ENCODE measurements around the gene PHACTR1. TPM values are rescaled to one million over a fixed set of nuclear protein-coding genes. Genes with fewer than 3 reads are reported as not detected.

PHACTR1 gene
- total and polyA plus RNA-seq, 9 of the 15 experiments (the other 6 are each of a cell fraction or from before 2014, with no cell fraction given): 11.5 to 32.6 (median 22.0) TPM

DNA sequence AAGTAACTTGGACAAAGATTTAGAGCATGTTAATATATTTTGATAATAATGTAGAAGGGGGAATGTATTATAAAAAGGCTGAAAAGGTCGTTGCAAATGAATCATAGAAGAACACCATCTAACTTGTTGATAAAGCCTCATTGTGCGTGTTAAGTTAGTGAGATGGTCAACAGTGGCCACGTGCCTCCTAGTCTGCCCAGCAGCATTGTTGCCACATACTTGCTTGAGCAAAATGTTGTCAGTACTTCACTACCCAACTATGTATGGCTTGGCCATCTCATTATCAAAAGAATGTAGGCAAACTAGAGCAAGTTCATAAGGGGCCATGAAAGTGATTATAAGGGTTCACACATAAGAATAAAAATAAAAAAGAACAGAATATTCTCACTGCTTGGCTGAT, 84.6 kb downstream of the PHACTR1 start:
- H4K20me1 ChIP-seq (replicated peaks; ENCODE audit: control insufficient read depth, insufficient read depth, low read length): no peaks in the 10 kb centered on the region
- no TSS peak for BruUV-seq (replicated peaks)
- 2% methylated on average over 3 of the region's 3 CpGs for WGBS (ENCODE audit: insufficient coverage, low coverage, missing lambda C conversion rate)
- no peaks in the 10 kb centered on the region for H3K4me1 ChIP-seq (replicated peaks in 1 of 2; ENCODE audit: control insufficient read depth in 2 of 2, insufficient read depth in 2 of 2, low read length in 2 of 2)
- in situ Hi-C loops (cut with MboI): no loop called here
- CTCF ChIA-PET (ENCODE audit: low intra/inter-chr PET ratio): no interaction called here
- no peaks in the 10 kb centered on the region for H3K79me2 ChIP-seq (ENCODE audit: control insufficient read depth, insufficient read depth, low read length)
- DNase-seq (ENCODE audit: extremely low read depth in 1 of 4, low spot score in 3 of 4) (no peak), ATAC-seq (no peak), FAIRE-seq (no peak)
- POLR2A ChIA-PET: interaction anchor here (0.7 kb wide), 1 partner anchor 196 kb away, joined by 3 read pairs; no protein-coding TSS in a partner anchor
- no peaks in the 10 kb centered on the region for H3K36me3 ChIP-seq (ENCODE audit: control insufficient read depth, insufficient read depth, low read length)
- H3K4me2 ChIP-seq (ENCODE audit: insufficient read depth, low read length): no peak overlapping the region
- H3K4me3 ChIP-seq: no peak overlapping the region
- no peak overlapping the region for H2AFZ ChIP-seq (ENCODE audit: low read depth, low read length)
- no peaks in the 10 kb centered on the region for H3K9me1 ChIP-seq (ENCODE audit: control insufficient read depth, insufficient read depth, low read length)
- H3K27me3 ChIP-seq (ENCODE audit: control insufficient read depth in 2 of 2, insufficient read depth in 2 of 2, low read length in 2 of 2): no peaks in the 10 kb centered on the region
- intact Hi-C loops (cut with micrococcal nuclease): no loop called here
- H3K27ac ChIP-seq (ENCODE audit: extremely low read depth, low read depth, low read length): no peak overlapping the region
- no peaks in the 10 kb centered on the region for H3K9me3 ChIP-seq (replicated peaks; ENCODE audit: control insufficient read depth, insufficient read depth, low read depth, low read length)
- TF ChIP-seq CREBBP (IDR thresholded peaks at IDR 0.05; ENCODE audit: low read depth, low read length) (no peak), SRSF9 (IDR thresholded peaks at IDR 0.05; ENCODE audit: borderline replicate concordance, low read depth, low read length) (no peak), MYBL2 (IDR thresholded peaks at IDR 0.05; ENCODE audit: low read depth) (no peak), MYBL2 (CRISPR knock-in tag; IDR thresholded peaks at IDR 0.05; ENCODE audit: borderline replicate concordance) (no peak), ZNF75A (CRISPR knock-in tag; IDR thresholded peaks at IDR 0.05) (no peak), GTF2F1 (IDR thresholded peaks at IDR 0.05; ENCODE audit: low read depth, low read length) (no peak), KAT8 (IDR thresholded peaks at IDR 0.05; ENCODE audit: low read depth) (no peak), HNRNPK (IDR thresholded peaks at IDR 0.05; ENCODE audit: low read depth, low read length, poor library complexity, severe bottlenecking) (no peak), CHD2 (IDR thresholded peaks at IDR 0.05; ENCODE audit: low read depth, low read length) (no peak), CBFA2T2 (conservative IDR thresholded peaks at IDR 0.05) (no peak), SMAD4 (CRISPR knock-in tag; conservative IDR thresholded peaks at IDR 0.05) (no peak)
- TF ChIP-seq, protein P1, sequence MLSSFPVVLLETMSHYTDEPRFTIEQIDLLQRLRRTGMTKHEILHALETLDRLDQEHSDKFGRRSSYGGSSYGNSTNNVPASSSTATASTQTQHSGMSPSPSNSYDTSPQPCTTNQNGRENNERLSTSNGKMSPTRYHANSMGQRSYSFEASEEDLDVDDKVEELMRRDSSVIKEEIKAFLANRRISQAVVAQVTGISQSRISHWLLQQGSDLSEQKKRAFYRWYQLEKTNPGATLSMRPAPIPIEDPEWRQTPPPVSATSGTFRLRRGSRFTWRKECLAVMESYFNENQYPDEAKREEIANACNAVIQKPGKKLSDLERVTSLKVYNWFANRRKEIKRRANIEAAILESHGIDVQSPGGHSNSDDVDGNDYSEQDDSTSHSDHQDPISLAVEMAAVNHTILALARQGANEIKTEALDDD (IDR thresholded peaks at IDR 0.05): no peak
- TF ChIP-seq, protein P2, sequence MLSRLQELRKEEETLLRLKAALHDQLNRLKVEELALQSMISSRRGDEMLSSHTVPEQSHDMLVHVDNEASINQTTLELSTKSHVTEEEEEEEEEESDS (CRISPR knock-in tag; IDR thresholded peaks at IDR 0.05): no peak
- TF ChIP-seq, protein P3, sequence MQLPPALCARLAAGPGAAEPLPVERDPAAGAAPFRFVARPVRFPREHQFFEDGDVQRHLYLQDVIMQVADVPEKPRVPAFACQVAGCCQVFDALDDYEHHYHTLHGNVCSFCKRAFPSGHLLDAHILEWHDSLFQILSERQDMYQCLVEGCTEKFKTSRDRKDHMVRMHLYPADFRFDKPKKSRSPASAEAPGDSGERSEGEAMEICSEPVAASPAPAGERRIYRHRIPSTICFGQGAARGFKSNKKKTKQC (CRISPR knock-in tag; IDR thresholded peaks at IDR 0.05): no peak
- TF ChIP-seq, protein P4, sequence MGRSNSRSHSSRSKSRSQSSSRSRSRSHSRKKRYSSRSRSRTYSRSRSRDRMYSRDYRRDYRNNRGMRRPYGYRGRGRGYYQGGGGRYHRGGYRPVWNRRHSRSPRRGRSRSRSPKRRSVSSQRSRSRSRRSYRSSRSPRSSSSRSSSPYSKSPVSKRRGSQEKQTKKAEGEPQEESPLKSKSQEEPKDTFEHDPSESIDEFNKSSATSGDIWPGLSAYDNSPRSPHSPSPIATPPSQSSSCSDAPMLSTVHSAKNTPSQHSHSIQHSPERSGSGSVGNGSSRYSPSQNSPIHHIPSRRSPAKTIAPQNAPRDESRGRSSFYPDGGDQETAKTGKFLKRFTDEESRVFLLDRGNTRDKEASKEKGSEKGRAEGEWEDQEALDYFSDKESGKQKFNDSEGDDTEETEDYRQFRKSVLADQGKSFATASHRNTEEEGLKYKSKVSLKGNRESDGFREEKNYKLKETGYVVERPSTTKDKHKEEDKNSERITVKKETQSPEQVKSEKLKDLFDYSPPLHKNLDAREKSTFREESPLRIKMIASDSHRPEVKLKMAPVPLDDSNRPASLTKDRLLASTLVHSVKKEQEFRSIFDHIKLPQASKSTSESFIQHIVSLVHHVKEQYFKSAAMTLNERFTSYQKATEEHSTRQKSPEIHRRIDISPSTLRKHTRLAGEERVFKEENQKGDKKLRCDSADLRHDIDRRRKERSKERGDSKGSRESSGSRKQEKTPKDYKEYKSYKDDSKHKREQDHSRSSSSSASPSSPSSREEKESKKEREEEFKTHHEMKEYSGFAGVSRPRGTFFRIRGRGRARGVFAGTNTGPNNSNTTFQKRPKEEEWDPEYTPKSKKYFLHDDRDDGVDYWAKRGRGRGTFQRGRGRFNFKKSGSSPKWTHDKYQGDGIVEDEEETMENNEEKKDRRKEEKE (IDR thresholded peaks at IDR 0.05; ENCODE audit: borderline replicate concordance in 1 of 2, control insufficient read depth in 1 of 2, low read depth in 2 of 2, low read length in 1 of 2): no peak
- H3K9ac ChIP-seq (ENCODE audit: insufficient read depth in 1 of 2, low read depth in 2 of 2, low read length in 2 of 2): no peak overlapping the region
